SJSA1 (cell line): Measurements from ENCODE around the gene YY1. TPM values are rescaled to one million over a fixed set of nuclear protein-coding genes. Genes with fewer than 3 reads are reported as not detected.
"Not testable (repeated sequence)": the region's sequence is repeated elsewhere in the genome, so short reads cannot be mapped to it uniquely, and the experiment has no call there.

ENCODE experiments used
- DNase-seq, 2 experiments: peaks; one replicate each; pipeline ENCODE4 v3.0.0-alpha.2; 2015 to 2020; ENCODE audit warnings: low spot score in 2 of 2, low read depth in 1 of 2
- H3K27ac ChIP-seq: fragments of 250-450 bp; sonication (Bioruptor Pico); 2 replicates; pipeline ENCODE4 v1.5.1; 2020; ENCODE audit warnings: mild to moderate bottlenecking, moderate library complexity
- H3K27me3 ChIP-seq: fragments of 250-450 bp; sonication (Bioruptor Pico); replicated peaks from 2 replicates; pipeline ENCODE4 v1.5.1; 2020; ENCODE audit warnings: mild to moderate bottlenecking, moderate library complexity
- H3K36me3 ChIP-seq: fragments of 250-450 bp; sonication (Bioruptor Pico); 2 replicates; pipeline ENCODE4 v1.5.1; 2020; ENCODE audit warnings: mild to moderate bottlenecking
- H3K4me1 ChIP-seq: fragments of 250-450 bp; sonication (Bioruptor Pico); replicated peaks from 2 replicates; pipeline ENCODE4 v1.6.1; 2021; ENCODE audit warnings: mild to moderate bottlenecking
- H3K4me3 ChIP-seq: fragments of 250-450 bp; sonication (Bioruptor Pico); 2 replicates; pipeline ENCODE4 v1.5.1; 2020; ENCODE audit warnings: mild to moderate bottlenecking
- H3K9me3 ChIP-seq: fragments of 250-450 bp; sonication (Bioruptor Pico); replicated peaks from 2 replicates; pipeline ENCODE4 v1.5.1; 2020; ENCODE audit warnings: mild to moderate bottlenecking
- total RNA-seq: library from RNA; depleted of rRNA; stranded (reverse); fragments of >200 nt; shearing (Covaris generic); gene quantifications from 2 replicates; pipeline ENCODE4 v1.2.3, GENCODE V29; 2014

Gene YY1
- total RNA-seq, 1 experiment from 2014 or later: 49.0 TPM

DNA sequence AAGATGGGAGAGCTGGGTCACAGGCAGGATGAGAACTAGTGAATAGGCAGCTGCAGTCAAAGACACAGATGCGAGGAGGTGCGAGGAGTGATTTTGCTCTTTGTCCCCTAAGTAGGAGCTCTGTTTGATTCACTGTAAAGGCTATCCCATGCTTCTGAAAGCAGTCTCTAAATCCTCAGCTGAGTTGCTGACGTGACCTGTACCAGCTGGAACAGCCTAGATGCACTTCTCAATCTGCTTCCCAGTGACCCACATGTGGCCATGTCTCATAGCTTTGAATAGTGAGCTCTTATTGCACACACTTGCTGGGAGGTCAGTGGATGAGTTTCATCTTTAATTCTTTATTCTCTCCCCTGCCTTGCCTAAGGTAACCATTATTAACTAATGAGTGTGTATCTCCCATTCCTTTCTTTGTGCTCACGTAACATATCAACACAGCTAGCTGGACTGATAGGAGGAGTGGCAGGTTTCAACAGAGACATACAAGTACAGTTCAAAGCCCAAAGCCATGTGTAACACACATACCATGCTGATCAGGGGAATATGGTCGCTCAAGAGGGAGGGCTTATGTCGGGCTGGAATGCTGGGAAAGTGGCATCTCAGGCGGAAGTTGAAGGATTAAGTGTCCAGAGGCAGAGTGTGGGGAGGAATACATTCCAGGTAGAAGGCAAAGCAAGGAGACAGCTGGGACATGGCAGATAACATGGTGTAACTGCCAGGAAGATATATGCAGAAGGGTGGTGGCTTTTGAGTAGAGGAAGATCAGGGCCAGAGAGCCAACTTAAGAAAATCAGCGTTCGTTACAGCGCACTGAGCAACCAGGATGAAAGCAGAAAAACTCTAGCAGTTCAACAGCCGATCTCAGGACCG is 15.4 kb upstream of the YY1 start:
- no peaks in the 10 kb centered on the region for H3K9me3 ChIP-seq
- no peak for DNase-seq
- H3K36me3 ChIP-seq: peaks cover 7% of the 10 kb centered on the region; the same call in 1 of the 2 replicates
- H3K27me3 ChIP-seq: no peaks in the 10 kb centered on the region
- H3K4me1 ChIP-seq: peaks cover 11% of the 10 kb centered on the region
- H3K4me3 ChIP-seq: no peak overlapping the region
- H3K27ac ChIP-seq: no peak overlapping the region

DNA sequence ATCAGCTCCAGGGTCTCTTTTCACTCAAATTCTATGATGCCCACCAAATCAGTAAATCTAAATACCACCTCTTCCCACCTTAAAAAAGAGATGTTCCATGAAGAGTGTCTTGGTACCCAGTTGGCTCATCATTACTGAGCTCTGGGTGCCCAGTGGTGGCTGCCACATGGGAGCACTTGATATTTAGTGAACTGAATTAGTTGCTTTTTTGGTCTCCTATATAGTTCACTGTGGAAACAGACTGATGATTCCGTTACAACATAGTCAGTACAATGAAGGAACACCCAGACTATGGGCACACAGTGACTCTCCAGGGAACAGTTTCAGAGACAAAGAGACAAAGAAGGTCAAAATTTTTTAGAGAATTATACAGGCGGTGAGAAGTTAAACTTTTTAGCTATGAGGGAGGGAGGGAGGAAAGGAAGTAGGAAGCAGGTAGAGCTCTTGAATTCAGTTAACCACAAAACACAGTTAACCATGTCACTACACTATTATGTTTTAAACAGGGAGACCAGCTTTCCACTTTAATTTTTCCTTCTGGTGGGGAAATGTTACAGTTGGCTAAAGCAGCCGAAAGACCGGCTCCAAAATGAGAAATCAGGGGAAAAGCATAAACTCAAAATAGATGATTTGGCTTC is 14.6 kb upstream of the YY1 start:
- Histone ChIP-seq H3K4me1 (peaks cover 11% of the 10 kb centered on the region), H3K36me3 (peaks cover 8% of the 10 kb centered on the region; the same call in 1 of the 2 replicates), H3K9me3 (no peaks in the 10 kb centered on the region), H3K27ac (no peak overlapping the region), H3K4me3 (no peak overlapping the region), H3K27me3 (no peaks in the 10 kb centered on the region)
- DNase-seq: no peak

DNA sequence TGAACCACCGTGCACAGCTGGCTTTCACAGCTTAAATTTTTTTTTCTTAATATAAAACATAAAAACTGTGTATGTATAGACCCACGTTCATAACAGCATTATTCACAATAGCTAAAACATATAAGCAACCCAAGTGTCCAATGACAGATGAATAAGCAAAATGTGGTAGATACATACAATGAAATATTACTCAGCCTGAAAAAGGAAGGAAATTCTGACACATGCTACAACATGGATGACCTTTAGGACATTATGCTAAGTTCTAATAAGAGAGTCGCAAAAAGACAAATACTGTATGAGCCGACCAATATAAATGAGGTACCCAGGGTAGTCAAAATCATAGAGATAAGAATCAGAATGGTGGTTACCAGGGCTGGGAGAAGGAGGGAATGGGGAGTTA is 13.8 kb upstream of the YY1 start:
- Histone ChIP-seq H3K4me1 (peaks cover 11% of the 10 kb centered on the region), H3K9me3 (no peaks in the 10 kb centered on the region), H3K4me3 (no peak overlapping the region), H3K27me3 (no peaks in the 10 kb centered on the region), H3K27ac (no peak overlapping the region), H3K36me3 (peaks cover 11% of the 10 kb centered on the region; the same call in 1 of the 2 replicates)
- no peak for DNase-seq

DNA sequence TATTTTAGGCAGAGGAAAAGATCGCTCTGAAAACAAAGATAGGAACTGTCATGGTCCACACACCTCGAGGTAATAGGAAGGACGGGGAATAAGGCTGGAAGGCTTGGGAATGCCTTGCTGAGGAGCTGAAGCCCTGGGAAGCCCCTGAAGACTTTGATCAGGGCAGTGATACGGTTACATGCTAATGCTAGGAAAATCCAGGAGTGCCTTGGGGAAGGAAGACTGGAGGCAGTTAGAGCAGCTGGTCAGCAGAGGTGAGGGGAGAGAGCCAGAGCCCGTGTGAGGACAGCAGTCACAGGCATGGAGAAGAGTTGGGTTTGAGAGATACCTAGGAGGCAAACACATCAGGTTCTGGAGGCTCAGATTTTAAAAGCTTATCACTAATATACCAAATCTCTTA is 8.6 kb upstream of the YY1 start:
- H3K9me3 ChIP-seq: no peaks in the 10 kb centered on the region
- no peaks in the 10 kb centered on the region for H3K4me1 ChIP-seq
- DNase-seq: no peak
- no peaks in the 10 kb centered on the region for H3K27me3 ChIP-seq
- H3K4me3 ChIP-seq: no peak overlapping the region
- no peak overlapping the region for H3K27ac ChIP-seq
- H3K36me3 ChIP-seq: peaks cover 36% of the 10 kb centered on the region

DNA sequence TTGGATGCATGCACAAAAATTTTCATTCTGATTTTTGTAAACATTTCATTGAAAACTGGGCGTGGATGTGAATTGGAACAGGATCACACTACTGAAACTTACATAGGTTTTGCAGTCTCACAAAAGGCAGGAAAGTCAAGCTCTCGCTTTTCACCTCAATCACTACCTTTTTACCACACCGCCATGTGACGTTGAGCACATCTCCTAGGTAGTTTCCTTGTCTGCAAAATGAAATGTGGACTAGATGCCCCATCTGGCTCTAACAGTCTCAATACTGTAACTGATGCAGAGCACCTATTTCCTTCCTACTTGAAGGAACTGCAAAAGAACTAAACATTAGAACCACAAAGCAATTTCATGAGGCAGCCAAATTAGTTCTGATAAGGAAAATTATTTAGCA is 4.4 kb upstream of the YY1 start:
- H3K27ac ChIP-seq: no peak overlapping the region
- H3K4me1 ChIP-seq: peaks cover 9% of the 10 kb centered on the region
- no peaks in the 10 kb centered on the region for H3K27me3 ChIP-seq
- H3K9me3 ChIP-seq: 0 out of 2 replicates have a peak, but pooled peaks cover 5% of the 10 kb centered on the region
- DNase-seq: no peak
- H3K4me3 ChIP-seq: no peak overlapping the region
- H3K36me3 ChIP-seq: peaks cover 53% of the 10 kb centered on the region

DNA sequence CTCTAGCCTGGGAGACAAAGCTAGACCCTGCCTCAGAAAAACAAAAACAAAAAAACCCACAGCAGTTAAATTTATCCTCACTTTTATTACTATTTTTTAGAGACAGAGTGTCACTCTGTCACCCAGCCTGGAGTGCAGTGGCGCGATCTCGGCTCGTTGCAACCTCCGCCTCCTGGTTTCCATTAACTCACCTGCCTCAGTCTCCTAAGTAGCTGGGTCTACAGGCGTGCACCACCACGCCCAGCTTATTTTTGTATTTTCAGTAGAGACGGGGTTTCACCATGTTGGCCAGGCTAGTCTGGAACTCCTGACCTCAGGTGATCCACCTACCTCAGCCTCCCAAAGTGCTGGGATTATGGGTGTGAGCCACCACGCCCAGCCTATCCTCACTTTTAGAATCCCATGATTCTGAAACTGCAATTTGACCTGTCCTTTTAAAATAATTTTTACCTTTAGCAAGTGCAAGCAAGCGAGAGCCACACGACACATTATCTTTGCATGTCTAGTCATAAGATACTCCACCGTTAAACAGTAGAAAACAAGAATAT is 2.6 kb upstream of the YY1 start:
- peaks cover 53% of the 10 kb centered on the region for H3K36me3 ChIP-seq
- not testable (repeated sequence) for DNase-seq, H3K27ac ChIP-seq, H3K27me3 ChIP-seq, H3K9me3 ChIP-seq, H3K4me3 ChIP-seq, H3K4me1 ChIP-seq

DNA sequence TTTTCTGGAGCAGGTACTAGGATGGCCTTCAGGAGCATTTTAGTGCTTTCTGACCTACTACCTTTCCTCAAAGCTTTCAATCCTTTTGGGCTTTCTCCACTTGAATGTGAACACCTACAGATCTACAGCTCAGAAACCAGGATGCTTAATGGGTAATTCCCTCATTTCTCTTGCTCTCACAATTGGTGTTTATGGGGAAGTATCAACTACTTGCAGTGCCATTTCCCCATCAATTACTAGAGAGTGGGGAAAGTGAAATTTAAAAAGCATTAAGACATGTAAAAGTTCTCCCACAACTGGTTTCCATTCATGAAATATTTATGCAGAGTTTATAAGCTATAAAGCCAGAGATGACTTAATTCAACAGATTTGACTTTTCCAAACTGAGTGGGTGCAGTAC is 2.1 kb upstream of the YY1 start:
- Histone ChIP-seq H3K4me3 (peak overlapping the region; percentile 98), H3K27ac (no peak overlapping the region)

DNA sequence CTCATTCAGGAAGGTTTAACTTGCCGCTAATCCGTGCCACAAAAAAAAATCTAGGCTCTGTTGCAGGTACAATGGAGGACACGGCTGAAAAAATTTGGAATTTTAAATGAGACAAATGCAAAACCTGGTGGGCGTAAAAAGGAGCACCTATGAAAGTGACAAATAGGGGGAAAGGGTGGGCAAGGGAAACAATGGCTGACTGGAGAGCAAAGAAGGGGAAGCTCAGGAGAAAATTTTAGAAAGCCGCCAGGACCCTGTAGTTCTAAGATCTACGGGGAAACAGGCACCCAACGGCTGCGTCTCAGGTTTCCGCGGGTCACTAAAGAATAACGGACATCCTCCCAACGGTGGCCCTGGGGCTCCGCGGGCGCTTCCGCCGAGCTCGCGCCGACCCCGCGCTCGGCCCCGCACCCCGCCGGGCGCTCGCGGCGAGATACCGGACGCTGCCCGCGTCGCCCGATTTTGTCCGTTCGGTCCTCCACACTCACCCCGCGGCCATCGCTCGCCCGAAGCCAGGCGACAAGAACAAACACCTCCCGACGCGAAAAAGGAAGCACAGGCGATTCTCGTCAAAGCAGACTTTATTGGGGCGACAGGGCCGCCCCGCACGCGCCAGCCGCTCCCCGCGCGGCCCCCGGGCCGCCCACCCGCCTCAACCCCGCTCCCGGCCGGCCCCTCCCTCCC is 1.1 kb upstream of the YY1 start:
- Histone ChIP-seq H3K27me3 (no peaks in the 10 kb centered on the region), H3K4me1 (peaks cover 12% of the 10 kb centered on the region), H3K9me3 (0 out of 2 replicates have a peak, but pooled peaks cover 7% of the 10 kb centered on the region), H3K36me3 (peaks cover 48% of the 10 kb centered on the region), H3K4me3 (peak overlapping the region; percentile 98), H3K27ac (peak overlapping the region; percentile 97)
- DNase-seq: peak; percentile 41 to 50

More for the DNA sequence above, 2.1 kb upstream of the YY1 start:
- Histone ChIP-seq H3K27me3 (no peaks in the 10 kb centered on the region), H3K4me1 (peaks cover 12% of the 10 kb centered on the region), H3K9me3 (0 out of 2 replicates have a peak, but pooled peaks cover 7% of the 10 kb centered on the region), H3K36me3 (peaks cover 50% of the 10 kb centered on the region)
- no peak for DNase-seq

DNA sequence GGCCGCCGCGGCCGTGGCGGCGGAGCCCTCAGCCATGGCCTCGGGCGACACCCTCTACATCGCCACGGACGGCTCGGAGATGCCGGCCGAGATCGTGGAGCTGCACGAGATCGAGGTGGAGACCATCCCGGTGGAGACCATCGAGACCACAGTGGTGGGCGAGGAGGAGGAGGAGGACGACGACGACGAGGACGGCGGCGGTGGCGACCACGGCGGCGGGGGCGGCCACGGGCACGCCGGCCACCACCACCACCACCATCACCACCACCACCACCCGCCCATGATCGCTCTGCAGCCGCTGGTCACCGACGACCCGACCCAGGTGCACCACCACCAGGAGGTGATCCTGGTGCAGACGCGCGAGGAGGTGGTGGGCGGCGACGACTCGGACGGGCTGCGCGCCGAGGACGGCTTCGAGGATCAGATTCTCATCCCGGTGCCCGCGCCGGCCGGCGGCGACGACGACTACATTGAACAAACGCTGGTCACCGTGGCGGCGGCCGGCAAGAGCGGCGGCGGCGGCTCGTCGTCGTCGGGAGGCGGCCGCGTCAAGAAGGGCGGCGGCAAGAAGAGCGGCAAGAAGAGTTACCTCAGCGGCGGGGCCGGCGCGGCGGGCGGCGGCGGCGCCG is 381 bp downstream of the YY1 start:
- DNase-seq: peak in 1 of 2 experiments; percentile 46
- H3K27ac ChIP-seq: peak overlapping the region; percentile 97

DNA sequence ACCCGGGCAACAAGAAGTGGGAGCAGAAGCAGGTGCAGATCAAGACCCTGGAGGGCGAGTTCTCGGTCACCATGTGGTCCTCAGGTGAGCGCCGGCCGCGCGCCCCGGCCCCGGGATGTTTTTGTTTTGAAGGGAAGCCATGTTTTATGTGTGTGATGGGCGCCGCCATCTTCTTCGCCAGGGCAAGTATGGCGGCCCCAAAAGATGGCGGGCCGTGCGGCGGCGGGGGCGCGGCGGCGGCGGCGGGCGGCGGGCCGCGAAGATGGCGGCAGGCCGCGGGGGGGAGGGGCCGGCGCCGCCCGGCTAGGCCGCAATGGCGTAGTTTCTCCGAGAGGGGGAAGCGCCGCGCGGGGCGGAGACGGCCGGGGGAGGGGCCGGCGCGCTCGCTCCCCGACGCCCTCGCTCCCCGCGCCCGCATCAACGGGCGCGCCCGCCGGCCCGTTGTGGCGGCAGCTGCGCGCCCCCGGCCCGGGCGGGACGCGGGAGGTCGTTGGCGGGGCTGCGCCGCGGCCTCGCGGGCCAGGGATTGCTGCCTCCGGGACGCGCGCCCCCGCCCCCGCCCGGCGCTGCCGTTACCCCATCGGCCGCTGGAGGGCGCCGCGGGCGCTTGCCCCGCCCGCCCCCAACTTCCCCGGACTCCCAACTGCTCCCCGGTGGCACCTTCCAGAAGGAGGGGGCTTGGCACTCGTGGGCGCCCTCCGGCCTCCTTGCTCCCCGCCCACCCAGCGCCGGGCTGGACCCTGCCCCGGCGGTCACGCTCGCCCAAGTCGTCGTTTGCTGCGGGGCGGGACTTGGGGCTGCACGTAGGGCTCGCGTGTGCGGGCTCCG is 1.1 kb downstream of the YY1 start:
- Histone ChIP-seq H3K36me3 (peaks cover 49% of the 10 kb centered on the region), H3K4me3 (peak overlapping the region; percentile 98), H3K4me1 (peaks cover 12% of the 10 kb centered on the region), H3K27me3 (no peaks in the 10 kb centered on the region), H3K27ac (peak overlapping the region; percentile 97), H3K9me3 (0 out of 2 replicates have a peak, but pooled peaks cover 7% of the 10 kb centered on the region)
- DNase-seq: peak; percentile 89 to 92

More for the DNA sequence above, 381 bp downstream of the YY1 start:
- Histone ChIP-seq H3K4me1 (peaks cover 12% of the 10 kb centered on the region), H3K9me3 (0 out of 2 replicates have a peak, but pooled peaks cover 7% of the 10 kb centered on the region), H3K27me3 (no peaks in the 10 kb centered on the region), H3K36me3 (peaks cover 49% of the 10 kb centered on the region), H3K4me3 (peak overlapping the region; percentile 98)

DNA sequence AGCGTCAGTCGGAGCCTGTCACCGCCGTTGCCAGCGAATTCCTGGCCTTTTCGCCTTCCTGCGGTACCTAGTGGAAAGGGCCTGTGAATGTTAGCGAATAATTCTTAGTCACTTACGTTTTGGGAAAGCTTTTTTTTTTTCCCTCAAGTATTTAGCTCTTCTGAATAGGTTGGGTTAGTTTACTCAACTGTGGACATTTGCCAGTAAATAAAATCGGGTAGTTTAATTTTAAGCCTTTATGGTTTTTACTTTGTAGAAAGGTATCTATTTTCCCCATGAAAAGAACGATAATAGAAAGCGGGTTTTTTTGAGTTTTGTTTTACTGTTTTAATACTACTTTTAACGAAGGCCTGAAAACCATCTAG is 1.7 kb downstream of the YY1 start:
- peak overlapping the region; percentile 98 for H3K4me3 ChIP-seq
- H3K36me3 ChIP-seq: peaks cover 49% of the 10 kb centered on the region
- 0 out of 2 replicates have a peak, but pooled peaks cover 7% of the 10 kb centered on the region for H3K9me3 ChIP-seq
- no peaks in the 10 kb centered on the region for H3K27me3 ChIP-seq
- peaks cover 12% of the 10 kb centered on the region for H3K4me1 ChIP-seq
- H3K27ac ChIP-seq: peak overlapping the region; percentile 57
- no peak for DNase-seq

DNA sequence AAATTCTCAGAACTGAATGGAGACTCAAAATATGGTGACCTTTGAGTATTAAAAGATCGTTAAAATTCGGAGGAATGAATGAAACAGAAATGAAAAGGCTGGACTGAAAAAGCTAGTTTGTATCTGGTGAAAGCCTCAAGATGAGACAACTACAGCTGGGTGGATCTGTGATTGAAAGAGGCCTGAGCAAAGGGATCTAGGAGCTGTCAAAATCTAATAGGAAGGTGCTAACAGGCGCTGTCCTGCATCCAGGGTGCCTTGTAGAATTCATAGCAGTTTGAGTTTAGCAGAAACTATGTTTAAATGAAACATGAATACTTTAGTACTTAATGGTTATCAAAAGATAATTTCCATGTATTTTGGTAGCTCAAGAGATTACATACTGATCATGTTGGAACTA is 2.3 kb downstream of the YY1 start:
- peaks cover 12% of the 10 kb centered on the region for H3K4me1 ChIP-seq
- H3K9me3 ChIP-seq: 0 out of 2 replicates have a peak, but pooled peaks cover 7% of the 10 kb centered on the region
- peak in 1 of 2 experiments; percentile 17 for DNase-seq
- H3K36me3 ChIP-seq: peaks cover 48% of the 10 kb centered on the region
- H3K27ac ChIP-seq: peak overlapping the region; percentile 57
- H3K27me3 ChIP-seq: no peaks in the 10 kb centered on the region
- peak overlapping the region; percentile 98 for H3K4me3 ChIP-seq
